ENCODE results near the gene STBD1. TPM values are rescaled to one million over a fixed set of nuclear protein-coding genes. Genes with fewer than 3 reads are reported as not detected.

Gene STBD1
- total and polyA plus RNA-seq, 2 experiments from 2014 or later, result 2.0 to 2.6 TPM

GRCh38 chr4:76260571-76260970 lies 46.0 kb upstream of the STBD1 start (continued):
- TF ChIP-seq REST (IDR thresholded peaks at IDR 0.05; ENCODE audit: unreplicated experiment) (no peak), EZH2 (IDR thresholded peaks at IDR 0.05; ENCODE audit: low read depth, unreplicated experiment) (no peak), ZNF331 (CRISPR knock-in tag; IDR thresholded peaks at IDR 0.05; ENCODE audit: low read depth) (no peak), ZNF114 (CRISPR knock-in tag; IDR thresholded peaks at IDR 0.05) (no peak)

GRCh38 chr4:76265631-76266218 lies 40.8 kb upstream of the STBD1 start:
- no peaks in the 10 kb centered on the region for H3K79me2 ChIP-seq (replicated peaks; ENCODE audit: insufficient read depth)
- H3K9me2 ChIP-seq (ENCODE audit: insufficient read depth), result peaks cover 28% of the 10 kb centered on the region
- H3K27ac ChIP-seq (ENCODE audit: low read depth), result no peak overlapping the region
- ATAC-seq, result no peak
- H3K4me3 ChIP-seq, result no peak overlapping the region
- Mint-ChIP-seq H3K27ac (no peak overlapping the region), H3K27me3 (ENCODE audit: insufficient read depth, low read depth, poor library complexity) (peaks cover 6% of the 10 kb centered on the region), H3K4me3 (no peak overlapping the region), H3K36me3 (ENCODE audit: low read depth) (no peaks in the 10 kb centered on the region; the same call in 2 of the 3 replicates), H3K9me3 (no peaks in the 10 kb centered on the region), H3K4me1 (peaks cover 4% of the 10 kb centered on the region; the same call in 2 of the 3 replicates)
- H2AFZ ChIP-seq, result no peak overlapping the region
- H4K20me1 ChIP-seq (replicated peaks; ENCODE audit: insufficient read depth), result no peaks in the 10 kb centered on the region
- no peak for DNase-seq (ENCODE audit: low spot score)
- H3K4me2 ChIP-seq, result no peak overlapping the region
- H3K4me1 ChIP-seq (ENCODE audit: insufficient read depth), result 0 out of 2 replicates have a peak, but pooled peaks cover 4% of the 10 kb centered on the region
- H3K36me3 ChIP-seq (ENCODE audit: insufficient read depth), result no peaks in the 10 kb centered on the region
- no peaks in the 10 kb centered on the region for H3F3A ChIP-seq (replicated peaks; ENCODE audit: low read depth)
- H3K27me3 ChIP-seq (ENCODE audit: insufficient read depth), result no peaks in the 10 kb centered on the region
- TF ChIP-seq STAT1 (IDR thresholded peaks at IDR 0.05; ENCODE audit: unreplicated experiment) (no peak), ZNF114 (CRISPR knock-in tag; IDR thresholded peaks at IDR 0.05) (no peak), ZNF331 (CRISPR knock-in tag; IDR thresholded peaks at IDR 0.05; ENCODE audit: low read depth) (no peak), ETS1 (IDR thresholded peaks at IDR 0.05) (no peak), ZNF462 (CRISPR knock-in tag; IDR thresholded peaks at IDR 0.05) (no peak), EZH2 (IDR thresholded peaks at IDR 0.05; ENCODE audit: low read depth, unreplicated experiment) (no peak), JUNB (IDR thresholded peaks at IDR 0.05; ENCODE audit: unreplicated experiment) (no peak), CREB1 (CRISPR knock-in tag; IDR thresholded peaks at IDR 0.05; ENCODE audit: low read depth) (no peak), EZH2phosphoT487 (IDR thresholded peaks at IDR 0.05; ENCODE audit: unreplicated experiment) (no peak), NANOG (IDR thresholded peaks at IDR 0.05; ENCODE audit: borderline replicate concordance) (no peak)

Measured in GM23338 (cell line).